GM19023 (cell line): ENCODE measurements around the gene CIB4.

Experiments used
- ATAC-seq: cut with Tn5 transposase; IDR thresholded peaks from one replicate; pipeline ENCODE4 v1.9.1; 2021; ENCODE audit warnings: mild to moderate bottlenecking, moderate library complexity; ENCODE audit not compliant: unreplicated experiment

Gene CIB4

GRCh38 chr2:26645762-26646161 is 4.6 kb upstream of the CIB4 start:
- no peak for ATAC-seq

DNA sequence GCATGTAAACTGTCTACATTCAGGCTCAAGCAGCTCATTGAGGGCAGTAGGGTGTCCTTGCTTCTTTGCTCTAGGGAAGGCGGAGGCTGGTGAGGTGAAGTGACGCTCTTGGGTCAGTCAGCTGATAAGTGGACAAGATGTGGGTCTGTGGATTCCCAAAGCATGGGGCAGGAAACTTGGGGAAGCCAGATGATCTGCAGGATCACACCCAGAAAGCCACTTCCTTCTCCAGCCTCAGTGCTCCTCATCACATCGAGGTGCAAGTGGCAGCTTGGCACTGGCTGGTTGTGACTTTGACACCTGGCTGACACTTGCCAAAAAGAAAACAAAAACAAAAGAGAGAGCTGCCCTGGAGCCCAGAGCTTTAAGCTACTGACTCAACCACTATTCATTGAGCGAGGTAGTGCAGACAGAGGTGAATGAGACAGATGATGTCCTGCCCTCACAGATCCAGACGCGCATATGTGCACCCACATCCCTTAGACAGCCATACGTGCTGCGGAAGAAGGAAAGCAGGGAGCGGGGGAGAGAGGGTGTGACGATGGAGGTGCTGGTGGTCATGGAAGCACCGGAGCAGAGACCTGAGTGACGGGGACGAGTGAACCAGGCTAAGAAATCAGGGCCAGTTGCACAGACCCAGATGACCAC is 3.1 kb upstream of the CIB4 start:
- no peak for ATAC-seq

DNA sequence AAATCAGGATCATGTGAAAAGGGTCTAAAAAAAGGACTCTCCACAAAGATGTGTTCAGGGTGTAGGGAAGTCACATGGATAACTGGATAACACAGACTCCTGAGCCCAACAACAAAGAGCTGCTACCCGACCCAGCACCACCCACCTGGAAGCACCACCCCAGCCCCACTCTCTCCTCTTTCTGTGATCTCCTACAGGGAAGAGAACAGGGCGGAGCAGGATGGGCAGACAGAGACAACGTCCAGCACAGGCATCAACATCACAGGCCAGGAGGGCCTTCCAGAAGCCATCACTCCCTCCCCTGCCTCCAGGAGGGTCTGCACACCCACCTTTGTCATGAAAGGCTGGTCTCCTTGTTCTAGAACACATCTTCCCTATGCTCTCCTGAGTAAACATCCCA is 1.3 kb upstream of the CIB4 start:
- no peak for ATAC-seq

GRCh38 chr2:26640331-26640745 is 828 bp downstream of the CIB4 start:
- no peak for ATAC-seq

GRCh38 chr2:26639685-26640243 is 1.4 kb downstream of the CIB4 start:
- ATAC-seq: no peak

DNA sequence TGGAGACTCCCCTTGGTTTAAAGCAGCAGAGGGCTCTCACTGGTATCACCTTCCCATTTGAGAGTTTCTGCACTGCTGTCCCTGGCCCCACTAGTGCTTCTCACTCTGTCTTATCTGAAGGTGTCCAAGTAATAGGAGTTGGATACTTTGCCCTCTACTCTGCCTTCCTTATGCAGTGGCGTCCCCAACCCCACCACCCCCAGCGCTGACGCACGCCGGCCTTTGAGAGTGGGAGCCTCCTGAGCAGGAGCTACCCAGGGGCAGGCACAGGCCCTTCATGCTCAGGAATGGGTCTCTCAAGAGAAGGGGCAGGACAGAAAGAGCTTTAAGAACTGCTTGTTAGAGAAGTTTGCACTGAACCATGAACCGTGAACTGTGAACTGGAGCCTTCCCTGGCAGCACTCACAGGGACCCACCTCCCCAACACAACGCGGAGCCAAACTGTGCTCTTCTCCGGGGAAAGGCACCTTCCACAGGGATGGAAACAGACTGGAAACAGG is 3.3 kb downstream of the CIB4 start:
- no peak for ATAC-seq

DNA sequence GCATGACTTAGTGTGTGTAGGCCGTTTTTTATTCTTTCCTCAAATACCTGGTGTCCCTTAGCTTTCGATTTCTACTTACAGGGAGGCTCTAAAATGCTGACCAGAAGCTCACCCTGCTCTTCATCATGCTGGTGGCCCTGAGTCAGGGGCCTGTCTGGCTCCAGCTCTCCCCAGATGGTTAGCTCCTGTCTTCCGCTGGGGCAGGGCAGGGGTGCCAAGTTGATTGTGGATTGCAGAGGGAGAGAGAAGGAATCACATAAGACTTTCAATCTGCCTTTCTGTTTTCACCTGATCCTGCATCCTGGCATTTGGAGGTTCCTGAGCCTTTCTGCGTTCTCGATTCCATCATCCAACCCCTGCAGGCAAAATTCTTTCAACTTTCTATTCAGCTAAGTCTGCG is 4.2 kb downstream of the CIB4 start:
- ATAC-seq: no peak

DNA sequence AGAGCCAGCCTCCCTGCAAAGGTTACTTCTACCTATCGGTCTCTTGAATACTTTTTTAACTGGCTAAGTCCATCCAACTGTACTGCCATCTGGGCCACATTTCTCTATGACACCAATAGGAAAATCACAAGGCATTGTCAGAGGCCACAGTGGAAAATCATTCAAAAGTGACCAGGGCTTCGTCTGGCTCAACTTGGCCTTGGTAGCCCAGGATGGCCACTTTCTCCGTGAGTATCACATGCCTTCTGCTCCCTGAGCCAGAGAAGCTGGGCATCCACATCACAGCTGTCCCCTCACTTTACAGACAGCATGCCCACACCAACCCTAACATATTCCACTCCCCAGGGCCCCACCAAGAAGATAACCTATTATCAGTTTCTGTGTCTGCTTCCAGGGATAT is 5.8 kb downstream of the CIB4 start:
- ATAC-seq: no peak

DNA sequence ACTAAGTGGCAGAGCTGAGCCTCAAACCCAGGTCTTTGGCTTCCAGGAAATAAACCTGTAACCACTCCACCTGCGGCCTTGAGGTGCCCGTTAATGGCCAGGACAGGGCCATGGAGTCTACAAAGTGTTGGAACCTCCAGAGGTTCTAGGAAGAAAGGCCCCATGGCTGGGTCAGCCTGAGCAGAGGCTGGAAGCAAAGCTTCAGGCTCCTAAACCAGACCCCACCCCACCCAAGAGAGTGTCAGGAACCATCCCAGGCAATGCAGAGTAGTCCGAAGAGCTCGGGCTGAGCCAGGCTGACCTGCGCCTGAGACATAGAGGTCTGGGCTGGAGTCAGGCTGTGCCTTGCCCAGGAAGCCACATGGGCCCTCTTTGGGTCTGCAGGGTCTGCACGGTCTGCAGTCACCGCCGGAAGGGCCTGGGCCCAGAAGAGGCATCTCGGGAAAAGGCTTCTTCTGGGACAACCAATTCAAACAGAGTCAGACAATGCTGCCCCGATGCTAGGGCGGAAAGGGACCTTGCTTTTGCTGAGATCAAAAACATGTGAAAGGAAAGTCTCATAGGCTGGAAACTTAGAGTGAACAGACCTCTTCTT is 6.4 kb downstream of the CIB4 start:
- no peak for ATAC-seq

GRCh38 chr2:26633993-26634595 is 7.1 kb downstream of the CIB4 start:
- ATAC-seq: no peak

DNA sequence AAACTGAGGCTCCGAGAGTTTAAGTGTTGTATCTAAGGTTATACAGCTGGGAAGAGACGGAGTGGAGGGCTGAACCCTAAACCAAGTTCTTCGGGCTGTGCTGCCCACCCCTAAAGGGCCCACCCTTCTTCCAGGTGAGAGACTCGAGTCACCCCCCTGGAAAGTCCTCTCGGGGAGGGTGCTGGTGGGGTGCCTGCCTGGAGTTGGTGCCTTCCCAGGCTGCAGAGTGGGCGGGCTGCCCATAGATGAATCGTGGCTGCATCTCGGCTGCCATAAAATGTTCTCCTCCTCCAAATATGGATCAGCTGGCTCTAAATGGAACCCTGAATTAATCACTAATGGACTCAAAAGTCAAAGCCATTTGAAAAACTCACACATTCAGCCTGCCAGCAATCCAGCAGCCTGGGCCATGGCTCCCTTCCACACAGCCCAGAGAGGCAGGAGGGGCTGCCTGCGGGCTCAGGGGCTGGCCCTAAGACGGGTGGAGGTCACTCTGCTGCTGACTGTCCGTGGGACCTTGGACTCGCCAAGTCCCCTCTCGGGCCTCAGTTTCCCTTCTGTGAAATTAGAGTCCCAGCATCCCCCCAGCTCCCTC is 7.7 kb downstream of the CIB4 start:
- no peak for ATAC-seq

- ATAC-seq: no peak
Observed at GRCh38 chr2:26632624-26633185, 8.5 kb downstream of the CIB4 start.

DNA sequence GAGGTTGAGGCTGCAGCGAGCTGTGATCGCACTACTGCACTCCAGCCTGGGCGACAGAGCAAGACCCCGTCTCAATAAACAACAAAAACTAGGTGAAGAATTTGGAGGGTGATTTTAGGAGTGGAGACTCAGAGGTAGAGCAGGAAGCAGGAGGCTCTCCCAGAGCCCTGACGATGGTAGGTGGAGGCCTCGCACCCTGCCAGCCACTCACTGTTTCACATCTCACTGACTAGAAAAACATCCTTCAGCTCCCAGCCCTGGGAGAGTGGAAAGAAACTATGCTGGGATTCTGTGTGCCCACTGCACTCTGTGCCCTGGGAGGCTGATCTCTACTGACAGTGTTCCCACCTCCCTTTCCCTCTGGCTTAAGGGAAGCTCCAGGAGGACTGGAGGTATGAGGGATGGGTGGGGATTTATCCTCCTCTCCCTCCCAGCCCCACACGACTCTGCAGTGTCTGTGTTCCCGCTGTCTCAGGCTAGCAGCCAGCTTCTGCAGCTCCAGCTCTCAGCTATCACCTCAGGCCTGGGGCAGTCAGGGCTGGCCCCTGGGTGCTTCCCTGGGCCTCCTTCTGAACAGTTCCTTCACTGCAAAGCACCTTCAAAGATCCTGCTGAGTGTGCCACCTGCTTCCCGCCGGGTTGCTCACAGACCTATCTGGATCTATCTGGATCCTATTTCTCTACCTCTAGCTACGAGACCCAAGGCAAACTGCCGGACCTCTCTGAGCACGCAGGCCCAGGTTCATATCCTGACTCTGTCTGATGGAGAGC is 9.6 kb downstream of the CIB4 start:
- ATAC-seq: no peak

GRCh38 chr2:26630669-26631360 is 10.4 kb downstream of the CIB4 start:
- ATAC-seq: no peak

GRCh38 chr2:26630235-26630634 is 10.9 kb downstream of the CIB4 start:
- ATAC-seq: no peak

DNA sequence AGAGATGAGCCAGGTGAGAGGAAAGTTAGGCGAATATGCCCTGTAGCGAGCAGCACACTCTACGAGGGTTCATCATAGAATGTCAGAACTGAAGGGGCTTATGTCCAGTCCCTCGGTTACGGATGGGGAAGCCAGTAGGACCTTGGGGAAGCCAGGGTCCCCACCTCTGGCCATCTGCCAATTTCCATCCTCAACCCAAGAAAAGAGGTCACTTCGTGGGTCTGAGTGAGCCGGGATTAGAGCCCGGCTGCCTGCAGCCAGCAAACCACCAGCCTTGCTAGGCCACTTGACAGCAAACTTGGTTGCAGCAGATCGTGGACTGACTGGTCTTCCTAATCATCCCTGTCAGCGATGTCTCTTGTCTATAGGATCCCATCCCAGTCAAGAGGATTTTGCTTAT is 11.4 kb downstream of the CIB4 start:
- ATAC-seq: no peak

DNA sequence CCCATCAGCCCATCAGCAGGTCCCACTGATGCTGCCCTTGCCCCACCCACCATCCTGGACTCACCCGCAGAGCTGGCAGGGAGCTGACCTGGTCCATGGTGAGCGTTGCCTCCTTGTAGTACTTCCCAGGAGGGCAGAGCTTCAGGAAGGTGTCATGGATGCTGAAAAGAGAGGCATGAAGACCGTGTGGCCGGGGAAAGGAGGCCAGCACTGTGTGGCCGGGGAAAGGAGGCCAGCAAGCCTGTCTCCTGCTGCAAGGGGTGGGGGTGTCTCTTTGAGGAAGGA is 11.9 kb downstream of the CIB4 start:
- ATAC-seq: no peak

DNA sequence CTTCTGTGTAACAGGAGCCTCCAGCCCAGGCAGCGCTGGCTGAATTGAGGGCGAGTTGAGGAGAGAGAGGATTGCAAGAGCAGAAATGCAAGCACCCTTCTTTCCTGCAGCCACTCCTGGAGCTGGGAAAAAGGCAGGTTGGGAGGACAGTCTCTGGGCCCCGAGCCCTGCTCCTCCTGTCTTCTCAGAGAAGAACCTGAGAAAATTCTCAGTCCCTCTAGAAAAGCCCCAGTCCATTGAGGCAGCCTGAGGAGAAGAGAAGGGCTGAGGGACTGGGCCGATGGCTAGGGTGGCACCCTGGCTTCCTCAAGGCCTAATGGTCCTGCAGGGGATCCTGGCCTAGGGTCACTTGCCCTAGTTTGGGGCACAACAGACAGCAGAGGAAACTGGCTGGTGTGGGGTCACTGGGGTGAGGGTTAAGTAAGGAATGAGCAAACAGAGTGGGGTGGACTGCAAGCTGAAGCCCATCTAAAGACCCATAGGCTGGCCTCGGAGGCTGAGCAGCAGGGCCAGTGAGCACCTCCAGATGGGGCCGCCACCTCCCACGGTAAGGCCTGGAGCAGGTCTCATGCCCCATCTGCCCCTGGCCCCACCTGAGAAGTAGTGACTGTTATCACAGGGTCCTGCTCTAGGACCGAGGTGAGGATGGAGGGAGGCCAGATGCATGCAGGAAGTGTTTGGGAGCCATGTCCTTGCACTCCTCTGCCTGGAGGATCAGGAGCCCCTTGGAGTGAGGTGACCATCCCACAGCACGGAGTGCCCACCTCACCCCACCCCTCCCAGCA is 12.4 kb downstream of the CIB4 start:
- ATAC-seq: no peak

DNA sequence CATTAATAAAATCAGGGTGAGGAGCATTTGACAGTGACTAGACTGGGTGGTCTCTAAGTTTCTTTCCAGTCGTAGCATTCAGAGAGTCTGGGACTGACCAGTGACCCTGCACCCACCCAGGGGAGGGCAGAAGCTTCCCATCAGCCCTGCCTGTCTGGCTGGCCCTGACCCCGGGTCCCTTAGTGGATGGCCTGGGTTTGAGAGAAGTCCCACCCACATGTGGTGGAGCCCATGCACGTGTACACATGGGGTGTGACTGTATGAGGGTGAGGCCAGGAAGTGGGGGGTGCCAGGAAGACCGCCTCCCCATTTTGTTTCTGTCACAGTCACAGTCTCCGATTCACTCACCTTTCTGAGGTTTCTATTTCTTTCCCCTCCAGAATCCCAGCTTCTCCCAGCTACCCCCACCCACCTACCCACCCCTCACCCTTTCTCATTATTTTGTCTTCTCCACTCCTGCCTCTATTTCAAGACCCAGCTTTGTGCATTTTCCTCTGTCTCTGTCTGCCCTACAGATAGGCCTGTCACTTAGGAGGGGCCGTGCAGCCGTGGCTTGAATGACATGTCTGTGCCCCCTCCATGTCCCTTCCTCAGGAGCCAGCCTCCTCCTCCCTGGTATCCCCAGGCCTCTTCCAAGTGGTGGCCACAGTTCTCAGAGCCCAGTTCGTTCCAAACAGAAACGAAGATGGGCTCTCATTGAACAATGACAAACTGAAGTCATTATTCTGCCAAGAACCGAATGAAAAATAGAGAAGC is 13.6 kb downstream of the CIB4 start:
- ATAC-seq: no peak
